Measurements from ENCODE around the gene KMT5B.

DNA sequence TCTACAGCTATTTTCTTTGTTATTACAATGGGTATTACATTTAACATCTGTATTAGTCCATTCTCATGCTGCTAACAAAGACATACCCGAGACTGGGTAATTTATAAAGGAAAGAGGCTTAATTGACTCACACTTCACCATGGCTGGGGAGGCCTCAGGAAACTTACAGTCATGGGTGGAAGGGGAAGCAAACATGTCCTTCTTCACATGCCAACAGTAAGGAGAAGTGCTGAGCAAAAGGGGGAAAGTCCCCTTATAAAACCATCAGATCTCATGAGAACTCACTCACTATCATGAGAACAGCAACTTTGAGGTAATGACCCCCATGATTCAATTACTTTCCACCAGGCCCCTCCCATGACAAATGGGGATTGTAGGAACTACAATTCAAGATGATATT is 16.5 kb upstream of the KMT5B start:
- TF ChIP-seq, protein P1, sequence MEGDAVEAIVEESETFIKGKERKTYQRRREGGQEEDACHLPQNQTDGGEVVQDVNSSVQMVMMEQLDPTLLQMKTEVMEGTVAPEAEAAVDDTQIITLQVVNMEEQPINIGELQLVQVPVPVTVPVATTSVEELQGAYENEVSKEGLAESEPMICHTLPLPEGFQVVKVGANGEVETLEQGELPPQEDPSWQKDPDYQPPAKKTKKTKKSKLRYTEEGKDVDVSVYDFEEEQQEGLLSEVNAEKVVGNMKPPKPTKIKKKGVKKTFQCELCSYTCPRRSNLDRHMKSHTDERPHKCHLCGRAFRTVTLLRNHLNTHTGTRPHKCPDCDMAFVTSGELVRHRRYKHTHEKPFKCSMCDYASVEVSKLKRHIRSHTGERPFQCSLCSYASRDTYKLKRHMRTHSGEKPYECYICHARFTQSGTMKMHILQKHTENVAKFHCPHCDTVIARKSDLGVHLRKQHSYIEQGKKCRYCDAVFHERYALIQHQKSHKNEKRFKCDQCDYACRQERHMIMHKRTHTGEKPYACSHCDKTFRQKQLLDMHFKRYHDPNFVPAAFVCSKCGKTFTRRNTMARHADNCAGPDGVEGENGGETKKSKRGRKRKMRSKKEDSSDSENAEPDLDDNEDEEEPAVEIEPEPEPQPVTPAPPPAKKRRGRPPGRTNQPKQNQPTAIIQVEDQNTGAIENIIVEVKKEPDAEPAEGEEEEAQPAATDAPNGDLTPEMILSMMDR (IDR thresholded peaks at IDR 0.05; ENCODE audit: insufficient read depth, low read depth, low read length), result no peak
- TF ChIP-seq EZH2 (IDR thresholded peaks at IDR 0.05; ENCODE audit: insufficient read depth, low read length), result no peak

Data from astrocyte (in vitro differentiated cells and primary cell).